Erythroblast (primary cell): ENCODE data around the gene RLN2.

Experiments
- GATA1 ChIP-seq: IDR thresholded peaks from 2 replicates; pipeline ENCODE4 v1.6.1; 2011; ENCODE audit warnings: low read depth, mild to moderate bottlenecking, control low read depth, low read length, moderate library complexity
- POLR2A ChIP-seq: IDR thresholded peaks from 2 replicates; pipeline ENCODE4 v1.6.1; 2011; ENCODE audit warnings: mild to moderate bottlenecking, low read length

- TF ChIP-seq POLR2A (no peak), GATA1 (no peak)
Observed at GRCh38 chr9:5336688-5337087, 32.2 kb upstream of the RLN2 start.
